ENCODE data around the gene OR4Q2.
"Not testable (repeated sequence)": the region's sequence is repeated elsewhere in the genome, so short reads cannot be mapped to it uniquely, and the experiment has no call there.

OR4Q2 gene

DNA sequence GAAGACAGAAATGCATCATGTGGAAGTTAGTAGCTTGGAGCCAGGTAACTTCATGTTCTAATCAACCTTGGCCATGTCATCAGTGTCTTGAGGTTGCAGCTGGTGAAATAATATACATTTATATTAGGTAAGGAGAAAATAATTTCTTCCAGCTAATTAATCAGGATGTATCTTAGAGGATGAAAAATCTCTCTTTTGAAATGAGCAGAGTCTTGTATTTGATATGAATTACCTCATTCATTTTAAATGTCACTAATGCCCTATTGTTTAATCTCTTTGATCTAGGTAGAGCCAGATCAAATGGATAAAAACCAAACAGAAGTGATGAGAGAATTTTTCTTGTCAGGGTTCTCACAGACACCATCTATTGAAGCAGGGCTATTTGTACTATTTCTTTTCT is at the start of gene OR4Q2:
Gene OR4Q2 (plus strand): TSS at position 301 of the 400 bp plus-strand sequence.
- no peak for DNase-seq

DNA sequence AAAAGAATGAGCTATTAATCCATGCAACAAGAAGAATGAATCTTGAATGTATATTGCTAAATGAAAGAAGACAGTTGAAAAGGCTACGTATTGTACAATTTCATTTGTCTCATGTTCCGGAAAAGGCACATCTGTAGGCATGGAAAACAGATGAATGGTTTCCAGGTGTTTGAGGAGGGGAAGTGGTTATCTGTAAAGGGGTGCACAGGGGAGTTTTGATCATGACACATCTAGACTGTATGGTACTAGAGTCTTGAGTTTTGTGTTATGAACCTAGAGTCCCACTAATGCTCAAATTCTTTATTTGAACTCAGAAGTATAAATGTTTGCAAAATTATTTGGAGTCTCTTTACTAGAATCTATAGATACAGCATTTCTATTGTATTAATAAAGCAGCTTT is 32.2 kb upstream of the OR4Q2 start:
- not testable (repeated sequence) for DNase-seq

DNA sequence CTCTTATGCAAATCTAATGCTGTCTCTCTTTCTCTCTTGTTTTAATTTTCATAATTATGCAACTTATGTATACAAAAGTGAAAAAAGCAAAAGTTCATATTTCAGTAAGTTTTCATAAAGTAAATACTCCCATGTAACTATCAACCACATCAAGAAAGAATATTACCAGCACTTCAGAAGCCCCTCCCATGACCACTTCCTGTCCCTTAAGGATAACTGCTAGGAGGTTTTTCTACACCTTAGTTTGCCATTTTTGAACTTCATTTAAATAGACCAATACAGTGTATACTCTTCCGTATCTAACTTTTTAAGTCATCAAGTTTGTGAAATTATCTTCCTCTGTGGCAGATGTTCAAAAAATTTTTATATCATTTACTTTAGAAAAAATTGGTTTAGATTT is 27.1 kb upstream of the OR4Q2 start:
- DNase-seq: no peak

DNA sequence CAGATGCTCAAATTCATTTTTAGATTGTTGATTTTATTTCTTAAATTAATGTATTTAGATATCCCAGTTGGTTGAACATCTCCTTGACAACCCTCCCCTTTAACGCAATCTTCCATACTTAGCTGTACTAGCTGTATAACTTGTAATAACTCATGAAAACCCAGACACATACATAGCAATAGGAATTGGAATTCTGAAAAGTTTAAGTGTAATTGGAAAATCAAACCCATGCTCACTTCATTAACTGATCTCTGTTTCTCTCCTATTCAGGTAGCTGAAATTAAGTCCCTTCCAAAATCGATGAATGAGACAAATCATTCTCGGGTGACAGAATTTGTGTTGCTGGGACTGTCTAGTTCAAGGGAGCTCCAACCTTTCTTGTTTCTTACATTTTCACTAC is 26.7 kb upstream of the OR4Q2 start, which contains the start of gene OR4K15:
Gene OR4K15 (plus strand): TSS at position 301 of the 400 bp plus-strand sequence. CDS start 0 bp downstream, at position 301.
- no peak for DNase-seq

DNA sequence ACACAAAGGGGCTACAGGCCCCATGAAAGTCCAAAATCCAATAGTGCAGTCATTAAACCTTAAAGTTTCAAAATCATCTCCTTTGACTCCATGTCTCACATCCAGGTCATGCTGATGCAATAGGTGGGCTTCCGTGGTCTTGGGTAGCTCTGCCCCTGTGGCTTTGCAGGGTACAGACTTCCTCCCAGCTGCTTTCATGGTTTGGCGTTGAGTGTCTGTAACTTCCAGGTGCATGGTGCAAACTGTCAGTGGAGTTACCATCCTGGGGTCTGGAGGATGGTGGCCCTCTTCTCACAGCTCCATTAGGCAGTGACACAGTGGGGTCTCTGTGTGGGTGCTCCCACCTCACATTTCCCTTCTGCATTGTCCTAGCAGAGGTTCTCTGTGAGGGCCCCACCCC is 8.5 kb upstream of the OR4Q2 start:
- no peak for DNase-seq

DNA sequence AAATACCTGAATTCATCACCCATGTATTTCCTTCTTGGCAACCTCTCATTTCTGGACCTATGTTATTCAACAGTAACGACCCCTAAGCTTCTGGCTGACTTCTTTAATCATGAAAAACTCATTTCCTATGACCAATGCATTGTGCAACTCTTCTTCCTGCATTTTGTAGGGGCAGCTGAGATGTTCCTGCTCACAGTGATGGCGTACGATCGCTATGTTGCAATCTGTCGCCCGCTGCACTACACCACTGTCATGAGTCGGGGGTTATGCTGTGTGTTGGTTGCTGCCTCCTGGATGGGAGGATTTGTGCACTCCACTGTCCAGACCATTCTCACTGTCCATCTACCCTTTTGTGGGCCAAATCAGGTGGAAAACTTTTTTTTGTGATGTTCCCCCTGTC is 356 bp downstream of the OR4Q2 start:
- DNase-seq: no peak

DNA sequence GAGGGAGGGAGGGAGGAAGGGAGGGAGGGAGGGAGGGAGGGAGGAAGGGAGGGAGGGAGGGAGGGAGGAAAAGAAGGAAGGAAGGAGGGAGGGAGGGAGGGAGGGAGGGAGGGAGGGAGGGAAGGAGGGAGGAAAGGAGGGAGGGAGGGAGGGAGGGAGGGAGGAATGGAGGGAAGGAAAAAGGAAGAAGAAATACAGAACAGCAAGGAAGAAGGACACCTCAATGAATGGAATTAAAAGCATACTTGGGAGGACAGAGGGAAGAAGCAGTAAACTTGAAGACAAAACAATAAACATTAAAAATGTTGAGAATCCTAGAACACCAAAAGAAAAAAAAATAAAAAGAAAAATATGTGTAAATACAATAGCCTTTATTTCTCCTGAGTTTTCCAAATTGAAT is 6.2 kb downstream of the OR4Q2 start:
- DNase-seq: no peak

DNA sequence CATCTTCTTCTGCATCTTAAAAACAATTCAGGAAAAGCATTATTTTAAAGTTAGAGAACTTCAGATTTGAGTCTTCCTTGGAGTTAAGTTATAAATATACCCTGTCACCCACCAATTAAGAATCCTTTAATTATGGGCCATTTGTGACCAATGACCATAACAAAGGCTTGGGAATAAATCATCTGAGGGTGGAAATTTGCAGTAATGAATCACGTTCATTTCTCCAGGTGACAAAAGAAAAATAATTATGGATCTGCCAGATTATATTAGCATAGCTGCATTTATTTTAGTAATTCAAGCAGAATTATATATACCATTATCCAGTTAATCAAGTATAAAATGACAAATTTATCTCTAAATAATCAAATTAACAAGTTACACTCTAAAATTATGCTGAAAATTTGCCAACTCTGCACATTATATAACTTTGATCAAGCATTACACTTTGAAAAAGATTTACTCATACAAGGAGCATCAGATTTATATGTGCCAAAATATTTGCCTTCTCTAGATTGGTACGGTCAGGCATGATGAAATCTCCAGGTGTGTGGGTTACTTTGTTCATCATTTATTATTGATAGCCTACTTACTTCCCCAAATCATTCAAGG is 17.4 kb downstream of the OR4Q2 start, which contains the start of gene OR4K14:
Gene OR4K14 (minus strand): TSS at position 51 of the 609 bp plus-strand sequence. CDS start 4,114 bp downstream, outside the sequence.
- DNase-seq: no peak

DNA sequence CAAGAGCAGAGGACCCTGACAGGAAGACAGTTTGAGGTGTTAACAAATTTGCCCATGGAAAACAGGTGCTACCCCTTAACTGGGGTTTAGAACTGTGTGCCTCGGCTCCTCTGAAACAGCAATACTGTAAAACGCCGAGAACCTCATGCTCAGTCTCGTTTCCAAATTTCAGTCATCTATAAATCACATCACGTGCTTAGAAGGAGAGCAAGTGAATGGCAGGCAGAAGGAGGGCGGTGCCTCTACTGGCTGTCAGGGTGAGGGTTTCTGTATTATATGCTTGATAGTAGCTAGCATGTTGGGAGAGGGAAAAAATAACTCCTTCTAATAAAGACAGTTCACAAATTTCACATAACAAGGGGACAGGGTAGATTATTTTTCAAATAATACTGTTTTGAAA is 29.1 kb downstream of the OR4Q2 start:
- DNase-seq: no peak

DNA sequence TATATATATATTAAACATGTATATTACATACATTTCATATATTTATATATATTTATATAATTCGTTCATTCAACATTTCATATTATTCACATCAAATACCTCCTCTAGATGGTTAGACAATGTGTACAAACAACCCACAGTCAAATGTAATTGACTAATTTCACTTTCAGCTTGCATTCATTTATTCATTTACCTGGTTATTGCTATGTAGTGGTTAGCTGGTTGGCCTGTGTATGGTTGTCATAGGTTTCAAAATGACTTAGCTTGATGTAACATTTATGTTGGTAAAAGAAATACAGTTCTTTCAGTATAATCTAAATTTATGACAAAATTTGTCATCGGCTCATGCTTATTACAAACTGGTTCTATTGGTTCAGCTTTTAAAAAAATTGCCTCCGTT is 33.5 kb downstream of the OR4Q2 start:
- no peak for DNase-seq

DNA sequence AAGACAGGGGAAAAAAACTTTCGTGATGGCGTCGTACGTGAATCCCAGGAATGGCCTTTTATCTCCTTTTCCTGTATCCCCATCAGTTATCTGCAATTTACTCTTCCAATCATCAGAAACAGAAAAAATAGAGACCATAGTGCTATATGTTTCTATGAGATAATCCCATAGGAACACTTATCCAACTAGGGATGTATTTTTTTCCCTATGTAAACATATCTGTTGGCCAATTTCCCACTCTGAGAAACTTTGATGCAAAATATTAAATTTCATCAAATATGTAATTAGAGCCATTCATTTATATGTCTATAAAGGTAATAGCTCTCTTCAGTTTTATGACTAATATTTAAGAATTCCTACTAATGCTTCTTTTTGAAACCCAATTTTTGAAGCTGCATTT is 34.0 kb downstream of the OR4Q2 start, which contains the start of gene OR4K13:
Gene OR4K13 (minus strand): TSS at position 101 of the 400 bp plus-strand sequence. CDS start 1,280 bp downstream, outside the sequence.
- no peak for DNase-seq

DNA sequence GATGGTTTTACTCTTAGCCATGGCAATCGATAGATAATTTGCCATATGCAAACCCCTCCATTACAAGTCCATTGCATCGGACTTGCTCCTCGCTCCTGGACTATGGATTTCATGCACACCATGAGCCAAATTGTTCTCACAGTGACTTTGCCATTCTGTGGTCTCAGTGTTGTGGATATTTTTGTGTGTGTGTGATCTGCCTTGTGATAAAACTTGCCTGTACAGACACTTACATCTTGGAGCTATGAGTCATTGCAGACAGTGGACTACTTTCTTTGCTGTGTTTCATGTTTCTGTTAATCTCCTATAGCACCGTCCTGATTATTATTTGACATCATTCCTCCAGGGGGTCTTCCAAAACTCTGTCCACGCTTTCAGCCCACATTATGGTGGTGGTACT is 42.3 kb downstream of the OR4Q2 start:
- DNase-seq: no peak

DNA sequence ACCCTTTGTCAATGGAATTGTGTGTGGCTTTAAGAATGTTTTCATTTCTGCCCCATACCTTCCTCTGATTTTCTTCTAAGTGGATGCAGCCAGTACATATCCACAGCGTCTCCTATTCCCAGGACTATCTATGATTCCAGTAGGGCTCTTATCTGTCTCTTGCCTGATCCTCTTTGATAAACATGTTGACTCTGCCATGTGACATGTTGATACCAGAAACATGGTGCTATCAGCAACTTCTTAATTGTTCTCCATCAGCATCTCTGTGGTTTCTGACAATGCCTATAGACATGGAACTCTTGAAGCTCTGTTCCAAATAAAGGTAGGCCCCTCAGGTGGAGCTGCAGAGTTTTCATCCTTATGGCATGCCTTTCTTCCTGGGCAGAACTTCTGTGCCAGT is 46.2 kb downstream of the OR4Q2 start:
- DNase-seq: no peak

Measured in NCI-H510A treated with DMSO at 0.1 percent for 48 hours (cell line).